Transverse colon (tissue), 4 donors: Measurements from ENCODE around the gene NUAK2.

Experiments used
- CTCF ChIP-seq, 5 experiments: fragments of 200-600 bp in 3 of 5; fragments of 450-650 bp in 2 of 5; sonication (generic) in 3 of 5; IDR thresholded peaks; 1 replicate in 2 of 5; 2 replicates in 3 of 5; pipeline ENCODE4 v1.5.1; 2016 to 2017; ENCODE audit warnings: antibody characterized with exemption in 5 of 5, inconsistent platforms in 3 of 5, mild to moderate bottlenecking in 2 of 5, moderate library complexity in 1 of 5
- EP300 ChIP-seq: sonication (generic); formaldehyde crosslinking; IDR thresholded peaks from one replicate; pipeline ENCODE4 v1.6.1; 2017; ENCODE audit warnings: antibody characterized with exemption, low read depth
- POLR2A ChIP-seq: fragments of 450-650 bp; IDR thresholded peaks from one replicate; pipeline ENCODE4 v1.6.1; 2016; ENCODE audit warnings: antibody characterized with exemption, mild to moderate bottlenecking, moderate library complexity
- POLR2AphosphoS5 ChIP-seq, 3 donors: sonication (generic); formaldehyde crosslinking; IDR thresholded peaks; one replicate each; pipeline ENCODE4 v1.6.1; 2016; ENCODE audit warnings: antibody characterized with exemption in 3 of 3

GRCh38 chr1:205357567-205357966 lies 36.0 kb upstream of the NUAK2 start:
- TF ChIP-seq POLR2A (no peak), CTCF (IDR thresholded peaks at IDR 0.05) (no peak), POLR2AphosphoS5 (IDR thresholded peaks at IDR 0.05) (no peak), EP300 (no peak)
